GM21528 (cell line): ENCODE measurements around the gene CENPB.

Source experiments
- ATAC-seq: cut with Tn5 transposase; IDR thresholded peaks from one replicate; pipeline ENCODE4 v1.9.1; 2021; ENCODE audit warnings: mild to moderate bottlenecking, moderate library complexity; ENCODE audit not compliant: unreplicated experiment, low FRiP score

Gene CENPB

GRCh38 chr20:3734111-3734843 lies 52.3 kb downstream of the CENPB start:
- ATAC-seq = no peak
